Vagina (tissue), 2 donors: Measurements from ENCODE around the gene ATG2B.

Experiments
- CTCF ChIP-seq, 3 experiments: fragments of 450-650 bp in 2 of 3; fragments of 200-600 bp in 1 of 3; sonication (generic) in 1 of 3; IDR thresholded peaks; one replicate each; pipeline ENCODE4 v1.5.1; 2017 to 2019; ENCODE audit warnings: antibody characterized with exemption in 3 of 3, mild to moderate bottlenecking in 2 of 3, moderate library complexity in 2 of 3
- POLR2A ChIP-seq, 2 donors: fragments of 450-650 bp; IDR thresholded peaks; one replicate each; pipeline ENCODE4 v1.6.1; 2017; ENCODE audit warnings: antibody characterized with exemption in 2 of 2, mild to moderate bottlenecking in 2 of 2, moderate library complexity in 2 of 2

GRCh38 chr14:96280104-96280503 is 83.0 kb downstream of the ATG2B start:
- no peak for TF ChIP-seq CTCF (IDR thresholded peaks at IDR 0.05)
- no peak for TF ChIP-seq POLR2A (IDR thresholded peaks at IDR 0.05)
